SU-DHL-6 (cell line): ENCODE data around the gene ARSA.

ENCODE experiments used
- H2AFZ ChIP-seq: fragments of 200-600 bp; sonication (generic); 2 replicates; pipeline ENCODE4 v1.6.1; 2014; ENCODE audit warnings: low read depth, mild to moderate bottlenecking, moderate library complexity, mixed read lengths, antibody characterized with exemption, low read length; ENCODE audit not compliant: severe bottlenecking
- H3F3A ChIP-seq: fragments of 200-600 bp; shearing (Covaris generic); 2 replicates; pipeline ENCODE4 v1.6.0; 2016; ENCODE audit warnings: antibody characterized with exemption, mild to moderate bottlenecking; ENCODE audit not compliant: insufficient read depth
- H3K27ac ChIP-seq: fragments of 200-600 bp; sonication (generic); 2 replicates; pipeline ENCODE4 v1.5.1; 2016; ENCODE audit warnings: low read depth, mild to moderate bottlenecking, low read length, moderate library complexity, mixed read lengths
- H3K27me3 ChIP-seq: fragments of 200-600 bp; sonication (generic), shearing (Covaris generic); 2 replicates; pipeline ENCODE4 v1.6.0; 2014; ENCODE audit warnings: mild to moderate bottlenecking, low read length
- H3K36me3 ChIP-seq: fragments of 200-600 bp; sonication (generic); 2 replicates; pipeline ENCODE4 v1.6.1; 2014; ENCODE audit warnings: mild to moderate bottlenecking, low read length, mixed read lengths
- H3K4me2 ChIP-seq: fragments of 300-600, 200-600 bp; shearing (Covaris generic), sonication (generic); 2 replicates; pipeline ENCODE4 v1.6.0; 2014; ENCODE audit warnings: low read length, low read depth, mild to moderate bottlenecking; ENCODE audit not compliant: poor library complexity, severe bottlenecking
- H3K4me3 ChIP-seq: fragments of 200-600 bp; sonication (generic); 2 replicates; pipeline ENCODE4 v1.5.1; 2014; ENCODE audit warnings: antibody characterized with exemption, low read length, mild to moderate bottlenecking, mixed read lengths; ENCODE audit not compliant: insufficient read depth, poor library complexity, severe bottlenecking
- H3K79me2 ChIP-seq: fragments of 200-600 bp; sonication (generic); 2 replicates; pipeline ENCODE4 v1.6.1; 2014; ENCODE audit warnings: mild to moderate bottlenecking, low read length, moderate library complexity; ENCODE audit not compliant: insufficient read depth
- H3K9ac ChIP-seq: fragments of 200-600 bp; sonication (generic); 2 replicates; pipeline ENCODE4 v1.7.0; 2014; ENCODE audit warnings: mild to moderate bottlenecking, low read length
- H3K9me2 ChIP-seq: fragments of 200-600 bp; sonication (generic); replicated peaks from 2 replicates; pipeline ENCODE4 v1.6.1; 2014; ENCODE audit warnings: low read length; ENCODE audit not compliant: insufficient read depth
- H3K9me3 ChIP-seq: fragments of 200-600 bp; sonication (generic); 2 replicates; pipeline ENCODE4 v1.6.1; 2014; ENCODE audit warnings: low read length, mixed read lengths; ENCODE audit not compliant: insufficient read depth
- H4K20me1 ChIP-seq: fragments of 200-600 bp; sonication (generic); 2 replicates; pipeline ENCODE4 v1.6.1; 2014; ENCODE audit warnings: low read depth, mild to moderate bottlenecking, antibody characterized with exemption, low read length, moderate library complexity, mixed read lengths
- EZH2phosphoT487 ChIP-seq: fragments of 200-600 bp; sonication (generic), shearing (Covaris generic); conservative IDR thresholded peaks from 2 replicates; pipeline ENCODE4 v1.6.1; 2018; ENCODE audit warnings: mild to moderate bottlenecking, antibody characterized with exemption, low read length, moderate library complexity, mixed read lengths
- TF ChIP-seq, protein P1 (sequence below): fragments of 200-600 bp; sonication (generic); IDR thresholded peaks from one replicate; pipeline ENCODE4 v1.5.1; 2017; ENCODE audit warnings: antibody characterized with exemption, mild to moderate bottlenecking, low read length, moderate library complexity; ENCODE audit not compliant: insufficient read depth, poor library complexity, severe bottlenecking

ARSA gene

DNA sequence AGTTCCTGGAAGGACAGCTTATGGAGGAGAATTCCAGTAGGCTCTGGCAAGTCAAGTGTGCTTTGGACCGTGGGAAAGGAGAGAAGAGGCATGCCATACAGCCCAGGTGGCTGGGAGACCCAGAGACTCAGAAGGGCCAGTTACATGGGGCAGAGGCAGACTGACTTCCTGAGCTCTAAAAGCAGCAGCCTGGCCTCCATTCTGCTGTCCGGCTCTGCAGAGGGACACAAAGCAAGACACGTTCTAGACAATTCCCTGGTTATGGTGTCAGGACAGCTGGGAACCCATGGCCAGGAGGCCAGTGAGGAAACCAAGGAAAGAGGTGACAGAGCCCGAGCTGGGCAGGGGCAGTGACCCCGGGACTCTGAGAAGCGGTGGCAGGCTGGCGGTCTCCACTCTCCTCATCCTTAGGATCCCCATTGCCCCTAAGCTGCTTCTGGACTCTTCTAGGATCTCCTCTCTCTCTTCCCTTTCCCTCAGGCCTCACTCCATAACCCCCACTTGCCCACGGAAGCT lies 52.5 kb downstream of the ARSA start:
- no peaks in the 10 kb centered on the region for H3F3A ChIP-seq
- no peak overlapping the region for H3K4me3 ChIP-seq
- H3K27ac ChIP-seq: no peak overlapping the region
- no peaks in the 10 kb centered on the region for H3K36me3 ChIP-seq
- no peak overlapping the region for H3K9ac ChIP-seq
- H3K27me3 ChIP-seq: no peaks in the 10 kb centered on the region
- no peaks in the 10 kb centered on the region for H3K9me2 ChIP-seq
- no peaks in the 10 kb centered on the region for H3K79me2 ChIP-seq
- H3K4me2 ChIP-seq: no peak overlapping the region
- H4K20me1 ChIP-seq: no peaks in the 10 kb centered on the region; the same call in 1 of the 2 replicates
- TF ChIP-seq EZH2phosphoT487: no peak
- TF ChIP-seq, protein P1, sequence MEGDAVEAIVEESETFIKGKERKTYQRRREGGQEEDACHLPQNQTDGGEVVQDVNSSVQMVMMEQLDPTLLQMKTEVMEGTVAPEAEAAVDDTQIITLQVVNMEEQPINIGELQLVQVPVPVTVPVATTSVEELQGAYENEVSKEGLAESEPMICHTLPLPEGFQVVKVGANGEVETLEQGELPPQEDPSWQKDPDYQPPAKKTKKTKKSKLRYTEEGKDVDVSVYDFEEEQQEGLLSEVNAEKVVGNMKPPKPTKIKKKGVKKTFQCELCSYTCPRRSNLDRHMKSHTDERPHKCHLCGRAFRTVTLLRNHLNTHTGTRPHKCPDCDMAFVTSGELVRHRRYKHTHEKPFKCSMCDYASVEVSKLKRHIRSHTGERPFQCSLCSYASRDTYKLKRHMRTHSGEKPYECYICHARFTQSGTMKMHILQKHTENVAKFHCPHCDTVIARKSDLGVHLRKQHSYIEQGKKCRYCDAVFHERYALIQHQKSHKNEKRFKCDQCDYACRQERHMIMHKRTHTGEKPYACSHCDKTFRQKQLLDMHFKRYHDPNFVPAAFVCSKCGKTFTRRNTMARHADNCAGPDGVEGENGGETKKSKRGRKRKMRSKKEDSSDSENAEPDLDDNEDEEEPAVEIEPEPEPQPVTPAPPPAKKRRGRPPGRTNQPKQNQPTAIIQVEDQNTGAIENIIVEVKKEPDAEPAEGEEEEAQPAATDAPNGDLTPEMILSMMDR: no peak
- no peak overlapping the region for H2AFZ ChIP-seq
- H3K9me3 ChIP-seq: no peaks in the 10 kb centered on the region
